Transverse colon (tissue), 4 donors: ENCODE data around the gene PTPN7. TPM values are rescaled to one million over a fixed set of nuclear protein-coding genes. Genes with fewer than 3 reads are reported as not detected.

Source experiments
- DNase-seq: peaks from one replicate; pipeline ENCODE4 v3.0.0-alpha.2; 2019
- H3K27ac ChIP-seq, 4 donors: fragments of 200-600 bp; sonication (generic); 2 replicates each; pipeline ENCODE4 v1.5.1; 2016 to 2018; ENCODE audit warnings: inconsistent platforms in 4 of 4
- H3K27me3 ChIP-seq: fragments of 200-600 bp; sonication (generic); 2 replicates; pipeline ENCODE4 v1.5.1; 2017; ENCODE audit warnings: inconsistent platforms
- H3K36me3 ChIP-seq, 4 donors: fragments of 200-600 bp; sonication (generic); 2 replicates each; pipeline ENCODE4 v1.5.1; 2017 to 2019; ENCODE audit warnings: inconsistent platforms in 4 of 4
- H3K4me1 ChIP-seq, 4 donors: fragments of 200-600 bp; sonication (generic); 2 replicates each; pipeline ENCODE4 v1.5.1; 2017 to 2020; ENCODE audit warnings: inconsistent platforms in 4 of 4
- H3K4me3 ChIP-seq, 4 donors: fragments of 200-600 bp; sonication (generic); 1 replicate in 1 of 4; 2 replicates in 3 of 4; pipeline versions ENCODE4 v1.5.1 to v1.6.1; 2017 to 2019; ENCODE audit warnings: inconsistent platforms in 4 of 4
- H3K9me3 ChIP-seq, 2 donors: fragments of 200-600 bp; sonication (generic); 2 replicates each; pipeline ENCODE4 v1.5.1; 2017 to 2019; ENCODE audit warnings: inconsistent platforms in 2 of 2
- CTCF ChIP-seq, 5 experiments: fragments of 200-600 bp in 3 of 5; fragments of 450-650 bp in 2 of 5; sonication (generic) in 3 of 5; IDR thresholded peaks; 1 replicate in 2 of 5; 2 replicates in 3 of 5; pipeline ENCODE4 v1.5.1; 2016 to 2017; ENCODE audit warnings: antibody characterized with exemption in 5 of 5, inconsistent platforms in 3 of 5, mild to moderate bottlenecking in 2 of 5, moderate library complexity in 1 of 5
- EP300 ChIP-seq: sonication (generic); formaldehyde crosslinking; IDR thresholded peaks from one replicate; pipeline ENCODE4 v1.6.1; 2017; ENCODE audit warnings: antibody characterized with exemption, low read depth
- POLR2A ChIP-seq: fragments of 450-650 bp; IDR thresholded peaks from one replicate; pipeline ENCODE4 v1.6.1; 2016; ENCODE audit warnings: antibody characterized with exemption, mild to moderate bottlenecking, moderate library complexity
- POLR2AphosphoS5 ChIP-seq, 3 donors: sonication (generic); formaldehyde crosslinking; IDR thresholded peaks; one replicate each; pipeline ENCODE4 v1.6.1; 2016; ENCODE audit warnings: antibody characterized with exemption in 3 of 3
- WGBS, 2 donors: methylation state at CpG; one replicate each; pipeline ENCODE4 v1.1.5; 2018; ENCODE audit warnings: low coverage in 1 of 2; 5-methylcytosine and 5-hydroxymethylcytosine counted together
- in situ Hi-C, 4 donors: fragments of 200-750 bp; cut with MboI; loops; one replicate each; pipeline versions ENCODE4 v1.15.0 to v1.15.1; 2017; ENCODE audit warnings: low sequenced_read_pairs in 3 of 4, low pct_ligation_motif_present in 1 of 4, low pct_unique_long_range_greater_than_20kb in 1 of 4
- intact Hi-C: fragments of 100-400 bp; cut with DNase I; formaldehyde crosslinking; loops from one replicate; pipeline ENCODE4 v1.15.1; 2023; ENCODE audit warnings: low total_unique reads
- total RNA-seq, 4 donors: library from RNA; depleted of rRNA; stranded (reverse); fragments of >200 nt; gene quantifications; one replicate each; pipeline ENCODE4 v1.1.0, GENCODE V29; 2016

PTPN7 gene
- total RNA-seq, 4 donors from 2014 or later = 5.2 to 32.5 (median 14.0) TPM; not detected in 1

DNA sequence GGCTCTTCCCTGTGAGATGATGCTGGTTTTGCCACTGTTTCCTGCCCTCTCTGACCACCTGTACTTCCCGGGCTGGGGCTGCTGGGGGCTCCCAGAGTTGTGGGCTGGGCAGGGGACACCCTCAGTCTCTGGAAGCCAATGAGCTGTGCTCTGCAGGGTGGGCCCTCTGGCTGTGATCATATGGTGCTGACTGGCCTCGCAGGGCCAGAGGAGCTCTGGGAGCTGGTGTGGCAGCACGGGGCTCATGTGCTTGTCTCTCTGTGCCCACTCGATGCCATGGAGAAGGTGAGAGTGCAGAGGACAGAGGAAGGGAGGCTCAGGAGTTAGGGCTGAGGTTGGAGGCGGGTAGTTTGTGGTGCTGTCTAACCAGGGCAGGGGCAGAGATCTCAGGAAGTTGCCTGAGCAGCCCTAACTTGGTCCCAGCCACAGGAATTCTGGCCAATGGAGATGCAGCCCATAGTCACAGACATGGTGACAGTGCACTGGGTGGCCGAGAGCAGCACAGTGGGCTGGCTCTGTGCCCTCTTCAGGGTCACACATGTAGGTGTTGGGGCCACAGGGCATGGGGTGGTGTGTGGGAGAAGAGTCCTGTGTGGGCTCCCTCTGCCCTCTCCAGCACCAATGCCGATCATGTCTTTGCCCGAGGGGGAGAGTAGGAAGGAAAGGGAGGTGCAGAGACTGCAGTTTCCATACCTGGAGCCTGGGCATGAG is 27.4 kb upstream of the PTPN7 start:
- H3K9me3 ChIP-seq = no peaks in the 10 kb centered on the region
- DNase-seq = no peak
- in situ Hi-C loops (loop anchor here in 3 of 4 donors (10.0 to 25.0 kb wide), 3 partner anchors 124 to 524 kb away; partner anchors contain the start of gene SYT2 (in 3 of the 3)), intact Hi-C loops (loop anchor here (5.0 kb wide), 2 partner anchors 129 to 529 kb away; no protein-coding TSS in a partner anchor)
- H3K4me3 ChIP-seq = no peak overlapping the region
- WGBS, 2 donors = 60 to 64% methylated on average over 1 to 8 of the region's 8 CpGs
- H3K27me3 ChIP-seq = peaks cover 5% of the 10 kb centered on the region
- TF ChIP-seq CTCF (IDR thresholded peaks at IDR 0.05) = no peak
- TF ChIP-seq POLR2AphosphoS5 (IDR thresholded peaks at IDR 0.05) = no peak
- no peak for TF ChIP-seq POLR2A
- TF ChIP-seq EP300 = no peak
- no peaks in the 10 kb centered on the region for H3K36me3 ChIP-seq
- peaks cover 0 to 5% (median under 1%) of the 10 kb centered on the region in 4 donors for H3K4me1 ChIP-seq
- no peak overlapping the region for H3K27ac ChIP-seq

DNA sequence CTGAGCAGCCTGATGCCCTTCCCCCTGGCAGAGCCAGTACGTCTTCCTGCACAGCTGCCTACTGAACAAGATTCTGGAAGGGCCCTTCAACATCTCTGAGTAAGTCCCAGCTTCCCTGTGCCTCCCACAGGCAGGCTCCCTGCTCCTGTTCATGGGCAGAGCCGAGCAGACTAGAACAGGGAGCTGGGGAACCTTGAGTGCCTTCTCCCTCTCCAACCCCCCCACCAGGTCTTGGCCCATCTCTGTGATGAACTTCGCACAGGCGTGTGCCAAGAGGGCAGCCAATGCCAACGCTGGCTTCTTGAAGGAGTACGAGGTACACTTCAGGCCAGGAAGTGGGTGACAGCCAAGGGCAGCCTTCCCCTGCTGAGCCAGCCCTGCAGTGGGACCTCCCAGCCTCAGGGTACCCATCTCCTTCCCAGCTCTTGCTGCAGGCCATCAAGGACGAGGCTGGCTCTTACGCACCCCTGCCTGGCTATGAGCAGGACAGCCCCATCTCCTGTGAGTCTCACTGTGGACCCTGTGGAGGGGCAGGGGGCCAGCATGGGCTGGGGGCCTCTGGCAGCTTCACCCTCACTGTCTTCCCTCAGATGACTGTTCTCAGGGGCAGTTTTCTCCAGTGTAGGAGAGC is 26.8 kb upstream of the PTPN7 start:
- H3K4me1 ChIP-seq = peaks cover 0 to 3% (median 0%) of the 10 kb centered on the region in 4 donors
- H3K27ac ChIP-seq = no peak overlapping the region
- no peaks in the 10 kb centered on the region for H3K36me3 ChIP-seq
- 48% methylated on average over 8 of the region's 8 CpGs; no CpG with 5 or more reads in 1 of the 2 donors for WGBS, 2 donors
- peak; percentile 81 for DNase-seq
- intact Hi-C loops = loop anchor here (5.0 kb wide), 2 partner anchors 130 to 530 kb away; no protein-coding TSS in a partner anchor
- no peaks in the 10 kb centered on the region for H3K9me3 ChIP-seq
- no peak overlapping the region for H3K4me3 ChIP-seq
- TF ChIP-seq POLR2A (no peak), EP300 (no peak), POLR2AphosphoS5 (IDR thresholded peaks at IDR 0.05) (no peak)
- no peaks in the 10 kb centered on the region for H3K27me3 ChIP-seq
- in situ Hi-C loops = loop anchor here in 3 of 4 donors (10.0 to 25.0 kb wide), 3 partner anchors 125 to 525 kb away; partner anchors contain the start of gene SYT2 (in 3 of the 3)

DNA sequence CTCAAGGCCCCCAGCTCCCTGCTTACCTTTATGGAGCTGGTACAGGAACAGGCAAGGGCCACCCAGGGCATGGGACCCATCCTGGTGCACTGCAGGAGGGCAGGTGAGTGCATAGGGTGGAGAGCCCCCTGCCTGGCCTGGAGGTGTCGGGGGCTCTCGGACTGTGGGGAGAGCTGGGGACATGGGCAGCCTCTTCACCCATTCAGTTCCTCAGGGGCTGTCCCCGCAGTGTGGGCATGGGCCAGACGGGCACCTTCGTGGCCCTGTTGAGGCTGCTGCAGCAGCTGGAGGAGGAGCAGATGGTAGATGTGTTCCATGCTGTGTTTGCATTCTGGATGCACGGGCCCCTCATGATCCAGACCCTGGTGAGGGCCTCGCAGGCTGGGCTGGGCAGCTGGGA is 25.9 kb upstream of the PTPN7 start:
- intact Hi-C loops = loop anchor here (5.0 kb wide), 2 partner anchors 131 to 531 kb away; no protein-coding TSS in a partner anchor
- no peak overlapping the region for H3K4me3 ChIP-seq
- H3K27ac ChIP-seq = no peak overlapping the region
- WGBS, 2 donors = 85% methylated on average over 7 of the region's 7 CpGs; no CpG with 5 or more reads in 1 of the 2 donors
- no peak for TF ChIP-seq POLR2AphosphoS5 (IDR thresholded peaks at IDR 0.05)
- no peak for TF ChIP-seq CTCF (IDR thresholded peaks at IDR 0.05)
- no peak for TF ChIP-seq POLR2A
- no peak for TF ChIP-seq EP300
- no peaks in the 10 kb centered on the region for H3K27me3 ChIP-seq
- in situ Hi-C loops = loop anchor here in 3 of 4 donors (10.0 to 25.0 kb wide), 3 partner anchors 126 to 526 kb away; partner anchors contain the start of gene SYT2 (in 3 of the 3)
- no peaks in the 10 kb centered on the region for H3K9me3 ChIP-seq
- DNase-seq = no peak
- no peaks in the 10 kb centered on the region for H3K36me3 ChIP-seq
- H3K4me1 ChIP-seq = peaks cover 0 to 3% (median 0%) of the 10 kb centered on the region in 4 donors

DNA sequence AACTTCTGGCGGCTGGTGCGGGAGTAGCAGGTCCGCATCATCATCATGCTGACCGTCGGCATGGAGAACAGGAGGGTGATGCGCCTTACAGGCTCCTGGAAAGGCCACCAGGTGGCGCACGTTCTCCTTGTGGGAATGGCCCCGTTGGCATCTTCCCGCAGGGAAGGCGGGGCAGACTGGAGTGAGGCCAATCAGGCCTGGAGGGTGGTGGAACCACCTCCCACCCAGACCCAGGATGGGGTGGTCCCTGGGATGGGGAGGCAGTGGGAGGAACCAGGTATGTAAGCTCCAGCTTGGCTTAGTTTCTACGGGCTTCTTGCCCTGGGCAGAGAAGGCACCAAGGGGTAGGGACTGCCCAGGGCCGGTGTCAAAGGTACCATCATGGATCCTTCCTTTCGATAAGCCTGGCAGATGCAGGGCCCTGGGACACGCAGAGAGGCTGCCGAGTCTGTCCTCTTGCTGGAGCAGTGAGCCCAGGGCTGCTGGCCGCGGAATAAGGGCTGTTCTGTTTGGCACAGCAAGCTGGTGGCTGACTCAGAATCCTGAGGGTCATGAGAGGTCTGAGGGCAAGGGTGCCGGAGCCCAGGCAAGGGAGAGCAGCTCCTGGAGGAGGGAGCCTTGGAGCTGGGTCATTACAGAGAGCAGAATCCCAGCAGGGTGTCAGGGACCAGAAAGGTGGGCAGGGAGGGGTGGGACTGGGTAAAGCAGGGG is 24.5 kb upstream of the PTPN7 start:
- DNase-seq = peak; percentile 86
- no peak overlapping the region for H3K4me3 ChIP-seq
- H3K36me3 ChIP-seq = no peaks in the 10 kb centered on the region
- no peak overlapping the region for H3K27ac ChIP-seq
- no peak for TF ChIP-seq POLR2AphosphoS5 (IDR thresholded peaks at IDR 0.05)
- peak; percentile 63 to 88 (median 83) for TF ChIP-seq CTCF (IDR thresholded peaks at IDR 0.05)
- no peak for TF ChIP-seq EP300
- no peak for TF ChIP-seq POLR2A
- no peaks in the 10 kb centered on the region for H3K27me3 ChIP-seq
- in situ Hi-C loops = loop anchor here in 3 of 4 donors (10.0 to 25.0 kb wide), 3 partner anchors 127 to 527 kb away; partner anchors contain the start of gene SYT2 (in 3 of the 3)
- H3K9me3 ChIP-seq = no peaks in the 10 kb centered on the region
- H3K4me1 ChIP-seq = peaks cover 0 to 3% (median 0%) of the 10 kb centered on the region in 4 donors
- intact Hi-C loops = loop anchor here (5.0 kb wide), 2 partner anchors 132 to 532 kb away; no protein-coding TSS in a partner anchor
- WGBS, 2 donors = 6% methylated on average over 12 of the region's 19 CpGs; no CpG with 5 or more reads in 1 of the 2 donors
